Neural cell (in vitro differentiated cells): ENCODE measurements around the gene PCYT2. TPM values are rescaled to one million over a fixed set of nuclear protein-coding genes. Genes with fewer than 3 reads are reported as not detected.

Experiments
- H2AFZ ChIP-seq: fragments of 200-600, 300-800 bp; sonication (generic), shearing (Covaris generic); 2 replicates; pipeline ENCODE4 v1.6.0; 2014; ENCODE audit warnings: low read depth, mild to moderate bottlenecking, antibody characterized with exemption, low read length, moderate library complexity
- H3F3A ChIP-seq: fragments of 200-600 bp; shearing (Covaris generic); 2 replicates; pipeline ENCODE4 v1.6.1; 2016; ENCODE audit warnings: mild to moderate bottlenecking, moderate library complexity, mixed read lengths, antibody characterized with exemption, low read length; ENCODE audit not compliant: insufficient read depth, poor library complexity, severe bottlenecking
- H3K27ac ChIP-seq: fragments of 200-600, 300-800 bp; sonication (generic), shearing (Covaris generic); 2 replicates; pipeline ENCODE4 v1.5.1; 2014; ENCODE audit warnings: mild to moderate bottlenecking, low read length, moderate library complexity
- H3K27me3 ChIP-seq: fragments of 300-800, 200-600 bp; sonication (generic), shearing (Covaris generic); 2 replicates; pipeline ENCODE4 v1.6.0; 2014; ENCODE audit warnings: mild to moderate bottlenecking, low read depth, low read length, moderate library complexity; ENCODE audit not compliant: insufficient read depth
- H3K36me3 ChIP-seq: fragments of 300-800, 200-600 bp; sonication (generic), shearing (Covaris generic); 2 replicates; pipeline ENCODE4 v1.5.1; 2014; ENCODE audit warnings: mild to moderate bottlenecking, antibody characterized with exemption, low read length, moderate library complexity; ENCODE audit not compliant: insufficient read depth
- H3K4me2 ChIP-seq: fragments of 300-800, 200-600 bp; sonication (generic), shearing (Covaris generic); 2 replicates; pipeline ENCODE4 v1.6.0; 2014; ENCODE audit warnings: mild to moderate bottlenecking, low read length
- H3K4me3 ChIP-seq: fragments of 300-800, 200-600 bp; sonication (generic), shearing (Covaris generic); 2 replicates; pipeline ENCODE4 v1.5.1; 2014; ENCODE audit warnings: mild to moderate bottlenecking, low read length, moderate library complexity
- H3K79me2 ChIP-seq: fragments of 200-600 bp; shearing (Covaris generic); replicated peaks from 2 replicates; pipeline ENCODE4 v1.6.0; 2014; ENCODE audit warnings: mild to moderate bottlenecking, low read length, moderate library complexity; ENCODE audit not compliant: insufficient read depth
- H3K9ac ChIP-seq: fragments of 300-800, 200-600 bp; sonication (generic), shearing (Covaris generic); 2 replicates; pipeline ENCODE4 v1.6.1; 2016; ENCODE audit warnings: mild to moderate bottlenecking, low read length, mixed read lengths
- H3K9me2 ChIP-seq: fragments of 200-600 bp; shearing (Covaris generic); 2 replicates; pipeline ENCODE4 v1.6.1; 2016; ENCODE audit warnings: mild to moderate bottlenecking, low read length, mixed read lengths; ENCODE audit not compliant: insufficient read depth
- H3K9me3 ChIP-seq: fragments of 200-600, 300-800 bp; sonication (generic), shearing (Covaris generic); 2 replicates; pipeline ENCODE4 v1.6.1; 2016; ENCODE audit warnings: mild to moderate bottlenecking, mixed run types, low read length, moderate library complexity, mixed read lengths
- H4K20me1 ChIP-seq: fragments of 200-600 bp; shearing (Covaris generic); 2 replicates; pipeline ENCODE4 v1.6.1; 2016; ENCODE audit warnings: mild to moderate bottlenecking, mixed run types; ENCODE audit not compliant: insufficient read depth
- CTCF ChIP-seq: fragments of 450-650 bp; IDR thresholded peaks from 2 replicates; pipeline ENCODE4 v1.5.1; 2014; ENCODE audit warnings: antibody characterized with exemption, mild to moderate bottlenecking, moderate library complexity; ENCODE audit not compliant: poor library complexity, severe bottlenecking
- EP300 ChIP-seq: fragments of 450-650 bp; conservative IDR thresholded peaks from 2 replicates; pipeline ENCODE4 v1.6.1; 2014; ENCODE audit warnings: antibody characterized with exemption, mild to moderate bottlenecking, moderate library complexity; ENCODE audit not compliant: poor library complexity, severe bottlenecking
- EZH2 ChIP-seq: fragments of 200-600, 300-800 bp; shearing (Covaris generic), sonication (generic); IDR thresholded peaks from 2 replicates; pipeline ENCODE4 v1.6.1; 2014; ENCODE audit warnings: antibody characterized with exemption, low read length, borderline replicate concordance, mild to moderate bottlenecking; ENCODE audit not compliant: insufficient read depth, poor library complexity, severe bottlenecking
- MXI1 ChIP-seq: fragments of 450-650 bp; conservative IDR thresholded peaks from 2 replicates; pipeline ENCODE4 v1.6.1; 2014; ENCODE audit warnings: antibody characterized with exemption, mild to moderate bottlenecking; ENCODE audit not compliant: poor library complexity, severe bottlenecking
- POLR2AphosphoS5 ChIP-seq: IDR thresholded peaks from 2 replicates; pipeline ENCODE4 v1.6.1; 2012
- RAD21 ChIP-seq: fragments of 450-650 bp; conservative IDR thresholded peaks from 2 replicates; pipeline ENCODE4 v1.6.1; 2014; ENCODE audit warnings: antibody characterized with exemption, mild to moderate bottlenecking, moderate library complexity
- REST ChIP-seq: IDR thresholded peaks from 2 replicates; pipeline ENCODE4 v1.6.1; 2012; ENCODE audit warnings: borderline replicate concordance
- SMC3 ChIP-seq: fragments of 450-650 bp; conservative IDR thresholded peaks from 2 replicates; pipeline ENCODE4 v1.6.1; 2014; ENCODE audit warnings: antibody characterized with exemption, mild to moderate bottlenecking, moderate library complexity; ENCODE audit not compliant: poor library complexity
- TAF1 ChIP-seq: IDR thresholded peaks from 2 replicates; pipeline ENCODE4 v1.6.1; 2012; ENCODE audit warnings: low read depth
- polyA plus RNA-seq: library from polyadenylated mRNA; depleted of rRNA; stranded (reverse); fragments of >200 nt; gene quantifications from 2 replicates; pipeline ENCODE4 v1.2.3, GENCODE V29; 2014

Gene PCYT2
- polyA plus RNA-seq, 1 donor from 2014 or later, result 35.3 TPM

- no peak overlapping the region for H3K4me3 ChIP-seq
- peaks cover 20% of the 10 kb centered on the region for H3K79me2 ChIP-seq
- no peaks in the 10 kb centered on the region for H3K36me3 ChIP-seq
- no peak overlapping the region for H3K9ac ChIP-seq
- no peak overlapping the region for H3K4me2 ChIP-seq
- H3K9me2 ChIP-seq, result no peaks in the 10 kb centered on the region
- no peaks in the 10 kb centered on the region for H3F3A ChIP-seq
- H3K27ac ChIP-seq, result no peak overlapping the region
- no peaks in the 10 kb centered on the region for H4K20me1 ChIP-seq
- no peaks in the 10 kb centered on the region for H3K9me3 ChIP-seq
- no peak overlapping the region for H2AFZ ChIP-seq
- TF ChIP-seq RAD21, result no peak
- H3K27me3 ChIP-seq, result no peaks in the 10 kb centered on the region
Measured at GRCh38 chr17:81865358-81865732, 45.9 kb downstream of the PCYT2 start.

GRCh38 chr17:81863833-81864768 is 47.1 kb downstream of the PCYT2 start:
- H3K4me2 ChIP-seq, result no peak overlapping the region
- no peak overlapping the region for H3K9ac ChIP-seq
- H3K4me3 ChIP-seq, result no peak overlapping the region
- H3K36me3 ChIP-seq, result no peaks in the 10 kb centered on the region
- no peaks in the 10 kb centered on the region for H3F3A ChIP-seq
- peaks cover 21% of the 10 kb centered on the region for H3K79me2 ChIP-seq
- H2AFZ ChIP-seq, result no peak overlapping the region
- no peaks in the 10 kb centered on the region for H4K20me1 ChIP-seq
- no peaks in the 10 kb centered on the region for H3K27me3 ChIP-seq
- no peaks in the 10 kb centered on the region for H3K9me2 ChIP-seq
- H3K27ac ChIP-seq, result no peak overlapping the region
- TF ChIP-seq CTCF (no peak), EP300 (no peak), RAD21 (no peak), MXI1 (no peak), REST (no peak), POLR2AphosphoS5 (no peak), SMC3 (no peak), EZH2 (no peak), TAF1 (no peak)
- no peaks in the 10 kb centered on the region for H3K9me3 ChIP-seq
